ENCODE measurements around the gene R3HDML. TPM values are rescaled to one million over a fixed set of nuclear protein-coding genes. Genes with fewer than 3 reads are reported as not detected.
"Not testable (repeated sequence)": the region's sequence is repeated elsewhere in the genome, so short reads cannot be mapped to it uniquely, and the experiment has no call there.

The R3HDML gene
- total and polyA plus RNA-seq, 2 donors (not counting 1 experiment from before 2014, with no cell fraction given) = not detected

GRCh38 chr20:44296011-44296410 lies 40.8 kb upstream of the R3HDML start:
- Histone ChIP-seq H2AFZ (ENCODE audit: insufficient read depth, low read depth, low read length, poor library complexity, severe bottlenecking) (no peak overlapping the region), H3K27ac (ENCODE audit: low read length in 2 of 2) (no peak overlapping the region), H3K4me1 (ENCODE audit: control insufficient read depth in 2 of 2, insufficient read depth in 2 of 2, low read length in 2 of 2) (no peaks in the 10 kb centered on the region), H3K9ac (ENCODE audit: low read length) (no peak overlapping the region), H3K27me3 (replicated peaks in 1 of 4; ENCODE audit: control extremely low read depth in 1 of 4, control insufficient read depth in 3 of 4, insufficient read depth in 4 of 4, low read length in 3 of 4) (no peaks in the 10 kb centered on the region), H3K9me3 (ENCODE audit: control extremely low read depth in 1 of 3, control insufficient read depth in 2 of 3, insufficient read depth in 1 of 3, low read length in 2 of 3) (no peaks in the 10 kb centered on the region), H3K36me3 (replicated peaks in 1 of 2; ENCODE audit: control extremely low read depth in 1 of 2, control insufficient read depth in 1 of 2, extremely low read depth in 1 of 2, insufficient read depth in 2 of 2, low read length in 1 of 2) (no peaks in the 10 kb centered on the region), H4K20me1 (ENCODE audit: control insufficient read depth, insufficient read depth, low read length, poor library complexity, severe bottlenecking) (no peaks in the 10 kb centered on the region), H3K4me3 (ENCODE audit: control extremely low read depth in 1 of 5, extremely low read depth in 1 of 5, insufficient read depth in 1 of 5, low read depth in 2 of 5, low read length in 4 of 5) (no peak overlapping the region), H3K4me2 (replicated peaks; ENCODE audit: low read depth, low read length, poor library complexity, severe bottlenecking) (no peak overlapping the region), H3K79me2 (ENCODE audit: control insufficient read depth, insufficient read depth, low read length) (no peaks in the 10 kb centered on the region)
- 86% methylated on average over 1 of the region's 7 CpGs for WGBS (ENCODE audit: insufficient coverage)
- no peaks in the 10 kb centered on the region for H3K4me1 Mint-ChIP-seq
- H3K9me3 Mint-ChIP-seq (ENCODE audit: insufficient read depth) = no peaks in the 10 kb centered on the region
- DNase-seq = no peak
- TF ChIP-seq CTCF (IDR thresholded peaks at IDR 0.05) = no peak
- TF ChIP-seq EZH2 (IDR thresholded peaks at IDR 0.05; ENCODE audit: borderline replicate concordance, insufficient read depth, low read depth, low read length, poor library complexity, severe bottlenecking) = no peak
- ChIA-PET CTCF (interaction anchor here (0.7 kb wide), 1 partner anchor 38 kb away, joined by 3 read pairs; no protein-coding TSS in a partner anchor), POLR2A (no interaction called here)
- intact Hi-C loops (cut with micrococcal nuclease) = no loop called here
- H3K27ac Mint-ChIP-seq = no peak overlapping the region
- H3K27me3 Mint-ChIP-seq = no peaks in the 10 kb centered on the region
- no peak overlapping the region for H3K4me3 Mint-ChIP-seq
- no peak for ATAC-seq (ENCODE audit: low read depth)

GRCh38 chr20:44297721-44298120 lies 39.1 kb upstream of the R3HDML start:
- intact Hi-C loops (cut with micrococcal nuclease) = no loop called here
- H4K20me1 ChIP-seq (ENCODE audit: control insufficient read depth, insufficient read depth, low read length, poor library complexity, severe bottlenecking) = no peaks in the 10 kb centered on the region
- TF ChIP-seq CTCF (IDR thresholded peaks at IDR 0.05) (no peak), EZH2 (IDR thresholded peaks at IDR 0.05; ENCODE audit: borderline replicate concordance, insufficient read depth, low read depth, low read length, poor library complexity, severe bottlenecking) (no peak)
- peaks cover 0 to 2% of the 10 kb centered on the region in 2 experiments for H3K36me3 ChIP-seq (replicated peaks in 1 of 2; ENCODE audit: control extremely low read depth in 1 of 2, control insufficient read depth in 1 of 2, extremely low read depth in 1 of 2, insufficient read depth in 2 of 2, low read length in 1 of 2)
- ATAC-seq (ENCODE audit: low read depth) (no peak), DNase-seq (no peak)
- H3K79me2 ChIP-seq (ENCODE audit: control insufficient read depth, insufficient read depth, low read length) = peaks cover 6% of the 10 kb centered on the region
- no peak overlapping the region for H3K27ac ChIP-seq (ENCODE audit: low read length in 2 of 2)
- H3K4me3 ChIP-seq (ENCODE audit: control extremely low read depth in 1 of 5, extremely low read depth in 1 of 5, insufficient read depth in 1 of 5, low read depth in 2 of 5, low read length in 4 of 5) = no peak overlapping the region
- 100% methylated on average over 1 of the region's 4 CpGs for WGBS (ENCODE audit: insufficient coverage)
- no peaks in the 10 kb centered on the region for H3K27me3 Mint-ChIP-seq
- H3K4me2 ChIP-seq (replicated peaks; ENCODE audit: low read depth, low read length, poor library complexity, severe bottlenecking) = no peak overlapping the region
- POLR2A ChIA-PET = no interaction called here
- CTCF ChIA-PET = interaction anchor here (0.6 kb wide), 1 partner anchor 92 kb away, joined by 3 read pairs; no protein-coding TSS in a partner anchor
- H2AFZ ChIP-seq (ENCODE audit: insufficient read depth, low read depth, low read length, poor library complexity, severe bottlenecking) = no peak overlapping the region
- H3K27me3 ChIP-seq (replicated peaks in 1 of 4; ENCODE audit: control extremely low read depth in 1 of 4, control insufficient read depth in 3 of 4, insufficient read depth in 4 of 4, low read length in 3 of 4) = no peaks in the 10 kb centered on the region
- no peaks in the 10 kb centered on the region for H3K9me3 ChIP-seq (ENCODE audit: control extremely low read depth in 1 of 3, control insufficient read depth in 2 of 3, insufficient read depth in 1 of 3, low read length in 2 of 3)
- H3K4me1 ChIP-seq (ENCODE audit: control insufficient read depth in 2 of 2, insufficient read depth in 2 of 2, low read length in 2 of 2) = no peaks in the 10 kb centered on the region
- no peak overlapping the region for H3K4me3 Mint-ChIP-seq
- H3K27ac Mint-ChIP-seq = no peak overlapping the region
- H3K4me1 Mint-ChIP-seq = no peaks in the 10 kb centered on the region
- H3K9ac ChIP-seq (ENCODE audit: low read length) = no peak overlapping the region
- H3K9me3 Mint-ChIP-seq (ENCODE audit: insufficient read depth) = no peaks in the 10 kb centered on the region

- 95% methylated on average over 39 of the region's 42 CpGs for WGBS (ENCODE audit: insufficient coverage)
- H3K4me3 Mint-ChIP-seq; ATAC-seq (ENCODE audit: low read depth); H3K4me1 ChIP-seq (ENCODE audit: control insufficient read depth in 2 of 2, insufficient read depth in 2 of 2, low read length in 2 of 2); H3K4me2 ChIP-seq (replicated peaks; ENCODE audit: low read depth, low read length, poor library complexity, severe bottlenecking); H3K4me1 Mint-ChIP-seq; H3K9me3 ChIP-seq (ENCODE audit: control extremely low read depth in 1 of 3, control insufficient read depth in 2 of 3, insufficient read depth in 1 of 3, low read length in 2 of 3); H3K4me3 ChIP-seq (ENCODE audit: control extremely low read depth in 1 of 5, extremely low read depth in 1 of 5, insufficient read depth in 1 of 5, low read depth in 2 of 5, low read length in 4 of 5); POLR2A ChIA-PET; H2AFZ ChIP-seq (ENCODE audit: insufficient read depth, low read depth, low read length, poor library complexity, severe bottlenecking); H3K27me3 Mint-ChIP-seq; H3K27me3 ChIP-seq (replicated peaks in 1 of 4; ENCODE audit: control extremely low read depth in 1 of 4, control insufficient read depth in 3 of 4, insufficient read depth in 4 of 4, low read length in 3 of 4); H4K20me1 ChIP-seq (ENCODE audit: control insufficient read depth, insufficient read depth, low read length, poor library complexity, severe bottlenecking); H3K9me3 Mint-ChIP-seq (ENCODE audit: insufficient read depth); intact Hi-C loops (cut with micrococcal nuclease); H3K36me3 ChIP-seq (replicated peaks in 1 of 2; ENCODE audit: control extremely low read depth in 1 of 2, control insufficient read depth in 1 of 2, extremely low read depth in 1 of 2, insufficient read depth in 2 of 2, low read length in 1 of 2); H3K27ac Mint-ChIP-seq; DNase-seq; H3K9ac ChIP-seq (ENCODE audit: low read length); H3K27ac ChIP-seq (ENCODE audit: low read length in 2 of 2): not testable (repeated sequence)
- H3K79me2 ChIP-seq (ENCODE audit: control insufficient read depth, insufficient read depth, low read length) = peaks cover 12% of the 10 kb centered on the region
- CTCF ChIA-PET = interaction anchor here (2.2 kb wide), 1 partner anchor 13 kb away, joined by 7 read pairs; no protein-coding TSS in a partner anchor
Observed at GRCh38 chr20:44299011-44299535, 37.8 kb upstream of the R3HDML start.

All from B cell (primary cell).